HepG2 (cell line): ENCODE data around the gene HMGN1. TPM values are rescaled to one million over a fixed set of nuclear protein-coding genes. Genes with fewer than 3 reads are reported as not detected.

Source experiments
- AHR ChIP-seq: IDR thresholded peaks from 2 replicates; pipeline ENCODE4 v1.6.1; 2018; ENCODE audit warnings: missing genetic modification reagents, missing compliant biosample characterization
- ATM ChIP-seq: fragments of 450-650 bp; IDR thresholded peaks from 2 replicates; pipeline ENCODE4 v1.7.1; 2017; ENCODE audit warnings: mild to moderate bottlenecking, borderline replicate concordance
- IKZF4 ChIP-seq: sonication (generic); formaldehyde crosslinking; IDR thresholded peaks from 2 replicates; pipeline ENCODE4 v1.5.1; 2020; ENCODE audit warnings: borderline replicate concordance, mild to moderate bottlenecking, low read depth, missing genetic modification reagents; ENCODE audit errors: not compliant biosample characterization
- JARID2 ChIP-seq: sonication (generic); formaldehyde crosslinking; IDR thresholded peaks from 2 replicates; pipeline ENCODE4 v1.8.1; 2023; ENCODE audit warnings: missing genetic modification reagents, inconsistent platforms; ENCODE audit not compliant: insufficient replicate concordance
- RCOR2 ChIP-seq: IDR thresholded peaks from 2 replicates; pipeline ENCODE4 v1.6.1; 2016; ENCODE audit warnings: missing biosample characterization, missing genetic modification reagents
- TBP ChIP-seq: sonication (generic); formaldehyde crosslinking; IDR thresholded peaks from 2 replicates; pipeline ENCODE4 v1.5.0; 2020; ENCODE audit warnings: missing genetic modification reagents
- U2AF2 ChIP-seq: fragments of 200-400 bp; formaldehyde crosslinking; IDR thresholded peaks from 2 replicates; pipeline ENCODE4 v1.6.1; 2017; ENCODE audit warnings: low read depth, mild to moderate bottlenecking, low read length
- ZC3H13 ChIP-seq: sonication (generic); formaldehyde crosslinking; IDR thresholded peaks from 2 replicates; pipeline ENCODE4 v1.8.1; 2023; ENCODE audit warnings: mild to moderate bottlenecking, missing genetic modification reagents, moderate library complexity
- ZC3H4 ChIP-seq: sonication (generic); formaldehyde crosslinking; IDR thresholded peaks from 2 replicates; pipeline ENCODE4 v1.4.0; 2020; ENCODE audit warnings: missing genetic modification reagents, borderline replicate concordance
- ZFY ChIP-seq: sonication (generic); formaldehyde crosslinking; IDR thresholded peaks from 2 replicates; pipeline ENCODE4 v1.4.0; 2020; ENCODE audit warnings: missing genetic modification reagents
- ZNF441 ChIP-seq: sonication (generic); formaldehyde crosslinking; IDR thresholded peaks from 2 replicates; pipeline ENCODE4 v1.7.0; 2021; ENCODE audit warnings: missing genetic modification reagents, borderline replicate concordance
- ZNF460 ChIP-seq: sonication (generic); formaldehyde crosslinking; IDR thresholded peaks from 2 replicates; pipeline ENCODE4 v1.5.1; 2020; ENCODE audit warnings: missing genetic modification reagents, mild to moderate bottlenecking, borderline replicate concordance
- ZNF672 ChIP-seq: sonication (generic); formaldehyde crosslinking; IDR thresholded peaks from 2 replicates; pipeline ENCODE4 v1.8.1; 2022; ENCODE audit warnings: missing genetic modification reagents
- polyA plus RNA-seq, 8 experiments: library from polyadenylated mRNA; depleted of rRNA in 3 of 8; stranded (reverse) in 7 of 8; unstranded in 1 of 8; fragments of >200 nt; fragmentation: Illumina TruSeq in 4 of 8; extraction: Trizol in 4 of 8; gene quantifications; 2 replicates each; pipeline versions ENCODE4 v1.2.1 to v1.2.3, GENCODE V29; 2011 to 2016; ENCODE audit warnings: low read depth in 4 of 8, missing spikeins in 1 of 8, mixed read lengths in 1 of 8; ENCODE audit not compliant: insufficient read depth in 1 of 8
- total RNA-seq, 5 experiments: library from RNA; depleted of rRNA; stranded (reverse); fragments of >200 nt; fragmentation: Illumina TruSeq; extraction: Trizol; gene quantifications; 2 replicates each; pipeline ENCODE4 v1.2.3, GENCODE V29; 2016; ENCODE audit warnings: low read depth in 1 of 5
- TF ChIP-seq, protein P1 (sequence below): sonication (generic); formaldehyde crosslinking; IDR thresholded peaks from 2 replicates; pipeline ENCODE4 v1.4.0; 2020; ENCODE audit warnings: missing genetic modification reagents
- TF ChIP-seq, protein P2 (sequence below): sonication (generic); formaldehyde crosslinking; IDR thresholded peaks from 2 replicates; pipeline ENCODE4 v1.4.0; 2020; ENCODE audit warnings: mild to moderate bottlenecking, missing genetic modification reagents, borderline replicate concordance
- TF ChIP-seq, protein P3 (sequence below): sonication (generic); formaldehyde crosslinking; IDR thresholded peaks from 2 replicates; pipeline ENCODE4 v1.4.0; 2020; ENCODE audit warnings: missing genetic modification reagents, borderline replicate concordance
- TF ChIP-seq, protein P4 (sequence below): sonication (generic); formaldehyde crosslinking; IDR thresholded peaks from 2 replicates; pipeline ENCODE4 v1.8.0; 2022; ENCODE audit warnings: missing genetic modification reagents, mild to moderate bottlenecking, moderate library complexity, borderline replicate concordance
- TF ChIP-seq, protein P5 (sequence below): sonication (generic); formaldehyde crosslinking; conservative IDR thresholded peaks from 2 replicates; pipeline ENCODE4 v1.4.0; 2020; ENCODE audit warnings: missing genetic modification reagents

Gene HMGN1
- total and polyA plus RNA-seq, 2 of the 13 experiments (the other 11 are each of a cell fraction or from before 2014, with no cell fraction given) = 104 to 286 TPM

DNA sequence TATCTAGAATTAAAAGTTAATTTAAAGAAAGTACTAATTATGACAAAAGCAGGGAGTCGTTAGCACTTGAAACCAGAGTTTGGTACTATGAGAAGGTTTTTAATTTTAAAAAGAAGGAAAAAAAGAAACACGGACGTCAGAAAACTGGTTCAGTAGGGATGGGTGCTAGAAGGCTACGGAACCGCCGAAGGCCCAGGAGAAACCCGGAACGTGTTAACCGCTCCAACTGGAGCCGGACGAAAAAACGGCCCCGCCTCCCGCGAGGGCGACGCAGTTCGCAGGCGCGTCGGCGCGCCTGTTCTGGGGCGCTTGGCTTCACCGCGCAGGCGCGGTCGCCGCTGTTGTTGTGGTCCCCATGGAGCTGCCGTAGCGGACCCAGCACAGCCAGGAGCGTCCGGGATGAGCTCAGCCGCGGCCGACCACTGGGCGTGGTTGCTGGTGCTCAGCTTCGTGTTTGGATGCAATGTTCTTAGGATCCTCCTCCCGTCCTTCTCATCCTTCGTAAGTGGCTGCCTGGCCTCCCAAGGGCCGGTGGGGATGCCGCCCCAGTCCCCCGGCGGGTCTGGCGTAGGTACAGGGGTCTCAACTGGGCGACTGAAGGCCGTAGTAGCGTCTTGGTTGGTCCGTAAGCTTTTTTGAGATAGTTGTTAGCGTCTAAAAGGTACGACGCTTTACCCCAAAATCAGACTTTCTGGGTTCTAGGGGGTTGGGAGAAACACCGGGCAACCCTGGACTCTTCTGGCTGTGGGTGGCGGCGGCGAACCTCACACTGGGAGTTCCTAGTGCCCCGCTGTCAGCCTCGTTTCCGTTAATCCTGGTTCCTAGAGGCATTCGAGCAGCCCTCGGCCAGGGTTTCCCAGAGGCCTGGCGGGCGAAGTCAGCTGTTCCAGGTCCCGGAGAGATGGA, 31.4 kb upstream of the HMGN1 start (continued):
- TF ChIP-seq U2AF2 (no peak), JARID2 (CRISPR knock-in tag) (no peak), ATM (no peak), ZC3H4 (no peak), RCOR2 (no peak), ZNF441 (CRISPR knock-in tag) (0 out of 2 replicates have a peak, but pooled peaks have one; percentile 12), TBP (CRISPR knock-in tag) (no peak), ZFY (peak; percentile 62), ZC3H13 (CRISPR knock-in tag) (no peak), AHR (CRISPR knock-in tag) (no peak), ZNF460 (no peak), IKZF4 (CRISPR knock-in tag) (no peak), ZNF672 (CRISPR knock-in tag) (no peak)
- TF ChIP-seq, protein P1, sequence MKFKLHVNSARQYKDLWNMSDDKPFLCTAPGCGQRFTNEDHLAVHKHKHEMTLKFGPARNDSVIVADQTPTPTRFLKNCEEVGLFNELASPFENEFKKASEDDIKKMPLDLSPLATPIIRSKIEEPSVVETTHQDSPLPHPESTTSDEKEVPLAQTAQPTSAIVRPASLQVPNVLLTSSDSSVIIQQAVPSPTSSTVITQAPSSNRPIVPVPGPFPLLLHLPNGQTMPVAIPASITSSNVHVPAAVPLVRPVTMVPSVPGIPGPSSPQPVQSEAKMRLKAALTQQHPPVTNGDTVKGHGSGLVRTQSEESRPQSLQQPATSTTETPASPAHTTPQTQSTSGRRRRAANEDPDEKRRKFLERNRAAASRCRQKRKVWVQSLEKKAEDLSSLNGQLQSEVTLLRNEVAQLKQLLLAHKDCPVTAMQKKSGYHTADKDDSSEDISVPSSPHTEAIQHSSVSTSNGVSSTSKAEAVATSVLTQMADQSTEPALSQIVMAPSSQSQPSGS = no peak
- TF ChIP-seq, protein P2, sequence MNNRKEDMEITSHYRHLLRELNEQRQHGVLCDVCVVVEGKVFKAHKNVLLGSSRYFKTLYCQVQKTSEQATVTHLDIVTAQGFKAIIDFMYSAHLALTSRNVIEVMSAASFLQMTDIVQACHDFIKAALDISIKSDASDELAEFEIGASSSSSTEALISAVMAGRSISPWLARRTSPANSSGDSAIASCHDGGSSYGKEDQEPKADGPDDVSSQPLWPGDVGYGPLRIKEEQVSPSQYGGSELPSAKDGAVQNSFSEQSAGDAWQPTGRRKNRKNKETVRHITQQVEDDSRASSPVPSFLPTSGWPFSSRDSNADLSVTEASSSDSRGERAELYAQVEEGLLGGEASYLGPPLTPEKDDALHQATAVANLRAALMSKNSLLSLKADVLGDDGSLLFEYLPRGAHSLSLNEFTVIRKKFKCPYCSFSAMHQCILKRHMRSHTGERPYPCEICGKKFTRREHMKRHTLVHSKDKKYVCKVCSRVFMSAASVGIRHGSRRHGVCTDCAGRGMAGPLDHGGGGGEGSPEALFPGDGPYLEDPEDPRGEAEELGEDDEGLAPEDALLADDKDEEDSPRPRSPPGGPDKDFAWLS (CRISPR knock-in tag) = no peak
- TF ChIP-seq, protein P3, sequence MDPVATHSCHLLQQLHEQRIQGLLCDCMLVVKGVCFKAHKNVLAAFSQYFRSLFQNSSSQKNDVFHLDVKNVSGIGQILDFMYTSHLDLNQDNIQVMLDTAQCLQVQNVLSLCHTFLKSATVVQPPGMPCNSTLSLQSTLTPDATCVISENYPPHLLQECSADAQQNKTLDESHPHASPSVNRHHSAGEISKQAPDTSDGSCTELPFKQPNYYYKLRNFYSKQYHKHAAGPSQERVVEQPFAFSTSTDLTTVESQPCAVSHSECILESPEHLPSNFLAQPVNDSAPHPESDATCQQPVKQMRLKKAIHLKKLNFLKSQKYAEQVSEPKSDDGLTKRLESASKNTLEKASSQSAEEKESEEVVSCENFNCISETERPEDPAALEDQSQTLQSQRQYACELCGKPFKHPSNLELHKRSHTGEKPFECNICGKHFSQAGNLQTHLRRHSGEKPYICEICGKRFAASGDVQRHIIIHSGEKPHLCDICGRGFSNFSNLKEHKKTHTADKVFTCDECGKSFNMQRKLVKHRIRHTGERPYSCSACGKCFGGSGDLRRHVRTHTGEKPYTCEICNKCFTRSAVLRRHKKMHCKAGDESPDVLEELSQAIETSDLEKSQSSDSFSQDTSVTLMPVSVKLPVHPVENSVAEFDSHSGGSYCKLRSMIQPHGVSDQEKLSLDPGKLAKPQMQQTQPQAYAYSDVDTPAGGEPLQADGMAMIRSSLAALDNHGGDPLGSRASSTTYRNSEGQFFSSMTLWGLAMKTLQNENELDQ (CRISPR knock-in tag) = no peak
- TF ChIP-seq, protein P4, sequence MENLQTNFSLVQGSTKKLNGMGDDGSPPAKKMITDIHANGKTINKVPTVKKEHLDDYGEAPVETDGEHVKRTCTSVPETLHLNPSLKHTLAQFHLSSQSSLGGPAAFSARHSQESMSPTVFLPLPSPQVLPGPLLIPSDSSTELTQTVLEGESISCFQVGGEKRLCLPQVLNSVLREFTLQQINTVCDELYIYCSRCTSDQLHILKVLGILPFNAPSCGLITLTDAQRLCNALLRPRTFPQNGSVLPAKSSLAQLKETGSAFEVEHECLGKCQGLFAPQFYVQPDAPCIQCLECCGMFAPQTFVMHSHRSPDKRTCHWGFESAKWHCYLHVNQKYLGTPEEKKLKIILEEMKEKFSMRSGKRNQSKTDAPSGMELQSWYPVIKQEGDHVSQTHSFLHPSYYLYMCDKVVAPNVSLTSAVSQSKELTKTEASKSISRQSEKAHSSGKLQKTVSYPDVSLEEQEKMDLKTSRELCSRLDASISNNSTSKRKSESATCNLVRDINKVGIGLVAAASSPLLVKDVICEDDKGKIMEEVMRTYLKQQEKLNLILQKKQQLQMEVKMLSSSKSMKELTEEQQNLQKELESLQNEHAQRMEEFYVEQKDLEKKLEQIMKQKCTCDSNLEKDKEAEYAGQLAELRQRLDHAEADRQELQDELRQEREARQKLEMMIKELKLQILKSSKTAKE (CRISPR knock-in tag) = no peak
- TF ChIP-seq, protein P5, sequence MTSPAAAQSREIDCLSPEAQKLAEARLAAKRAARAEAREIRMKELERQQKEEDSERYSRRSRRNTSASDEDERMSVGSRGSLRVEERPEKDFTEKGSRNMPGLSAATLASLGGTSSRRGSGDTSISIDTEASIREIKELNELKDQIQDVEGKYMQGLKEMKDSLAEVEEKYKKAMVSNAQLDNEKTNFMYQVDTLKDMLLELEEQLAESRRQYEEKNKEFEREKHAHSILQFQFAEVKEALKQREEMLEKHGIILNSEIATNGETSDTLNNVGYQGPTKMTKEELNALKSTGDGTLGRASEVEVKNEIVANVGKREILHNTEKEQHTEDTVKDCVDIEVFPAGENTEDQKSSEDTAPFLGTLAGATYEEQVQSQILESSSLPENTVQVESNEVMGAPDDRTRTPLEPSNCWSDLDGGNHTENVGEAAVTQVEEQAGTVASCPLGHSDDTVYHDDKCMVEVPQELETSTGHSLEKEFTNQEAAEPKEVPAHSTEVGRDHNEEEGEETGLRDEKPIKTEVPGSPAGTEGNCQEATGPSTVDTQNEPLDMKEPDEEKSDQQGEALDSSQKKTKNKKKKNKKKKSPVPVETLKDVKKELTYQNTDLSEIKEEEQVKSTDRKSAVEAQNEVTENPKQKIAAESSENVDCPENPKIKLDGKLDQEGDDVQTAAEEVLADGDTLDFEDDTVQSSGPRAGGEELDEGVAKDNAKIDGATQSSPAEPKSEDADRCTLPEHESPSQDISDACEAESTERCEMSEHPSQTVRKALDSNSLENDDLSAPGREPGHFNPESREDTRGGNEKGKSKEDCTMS (CRISPR knock-in tag) = no peak
